ENCODE data around the gene UBXN4. TPM values are rescaled to one million over a fixed set of nuclear protein-coding genes. Genes with fewer than 3 reads are reported as not detected.

Gene UBXN4
- total and polyA plus RNA-seq, 10 donors: 36.6 to 101 (median 89.1) TPM

DNA sequence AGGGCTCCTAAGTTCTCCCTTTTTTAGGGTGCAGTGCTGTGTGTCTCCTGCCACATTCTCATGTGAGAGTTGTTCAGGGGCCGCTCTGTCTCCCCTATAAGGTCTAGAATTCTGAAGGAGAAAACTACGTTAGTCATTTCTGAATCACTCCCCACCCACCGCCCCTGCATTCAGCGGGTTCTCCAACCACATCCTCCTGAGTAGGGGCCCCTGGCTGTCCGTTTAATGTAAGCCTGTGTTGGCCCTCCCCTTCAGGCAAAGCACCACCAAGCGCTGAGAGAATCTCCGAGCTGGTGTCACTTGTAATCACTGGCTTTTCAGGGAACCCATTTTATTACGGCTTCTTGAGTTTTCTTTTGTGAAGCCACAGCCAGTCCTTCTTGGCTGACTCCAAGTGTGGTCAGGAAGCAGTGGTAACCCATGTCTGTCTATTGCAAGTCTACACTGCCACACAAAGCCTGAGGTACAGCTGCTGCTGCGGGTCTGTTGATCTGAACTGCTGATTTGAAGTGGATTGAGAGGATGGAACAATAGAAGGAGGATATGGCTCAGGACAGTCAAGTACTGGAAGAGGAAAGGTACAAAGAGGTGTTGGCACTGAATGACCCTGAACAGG lies 78.5 kb downstream of the UBXN4 start:
- H3K36me3 ChIP-seq: no peaks in the 10 kb centered on the region
- 9 to 21% (median 20%) methylated on average over 9 of the region's 9 CpGs for WGBS, 5 donors
- no peak overlapping the region for H3K27ac ChIP-seq
- H3K9me3 ChIP-seq: peaks cover 3 to 16% (median 13%) of the 10 kb centered on the region in 8 donors
- DNase-seq: no peak
- no peak overlapping the region for H3K4me3 ChIP-seq
- peaks cover 0 to 11% (median 0%) of the 10 kb centered on the region in 6 donors for H3K4me1 ChIP-seq
- peaks cover 0 to 3% (median 0%) of the 10 kb centered on the region in 7 donors for H3K27me3 ChIP-seq (replicated peaks in 1 of 7)
- TF ChIP-seq, protein P1, sequence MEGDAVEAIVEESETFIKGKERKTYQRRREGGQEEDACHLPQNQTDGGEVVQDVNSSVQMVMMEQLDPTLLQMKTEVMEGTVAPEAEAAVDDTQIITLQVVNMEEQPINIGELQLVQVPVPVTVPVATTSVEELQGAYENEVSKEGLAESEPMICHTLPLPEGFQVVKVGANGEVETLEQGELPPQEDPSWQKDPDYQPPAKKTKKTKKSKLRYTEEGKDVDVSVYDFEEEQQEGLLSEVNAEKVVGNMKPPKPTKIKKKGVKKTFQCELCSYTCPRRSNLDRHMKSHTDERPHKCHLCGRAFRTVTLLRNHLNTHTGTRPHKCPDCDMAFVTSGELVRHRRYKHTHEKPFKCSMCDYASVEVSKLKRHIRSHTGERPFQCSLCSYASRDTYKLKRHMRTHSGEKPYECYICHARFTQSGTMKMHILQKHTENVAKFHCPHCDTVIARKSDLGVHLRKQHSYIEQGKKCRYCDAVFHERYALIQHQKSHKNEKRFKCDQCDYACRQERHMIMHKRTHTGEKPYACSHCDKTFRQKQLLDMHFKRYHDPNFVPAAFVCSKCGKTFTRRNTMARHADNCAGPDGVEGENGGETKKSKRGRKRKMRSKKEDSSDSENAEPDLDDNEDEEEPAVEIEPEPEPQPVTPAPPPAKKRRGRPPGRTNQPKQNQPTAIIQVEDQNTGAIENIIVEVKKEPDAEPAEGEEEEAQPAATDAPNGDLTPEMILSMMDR (IDR thresholded peaks at IDR 0.05 in 8 of 11, conservative IDR thresholded peaks at IDR 0.05 in 3 of 11): no peak
- TF ChIP-seq POLR2AphosphoS5 (IDR thresholded peaks at IDR 0.05) (no peak), POLR2A (IDR thresholded peaks at IDR 0.05) (no peak)
- intact Hi-C loops (cut with DNase I; ENCODE audit: low total_unique reads): no loop called here

GRCh38 chr2:135821190-135821589 lies 79.5 kb downstream of the UBXN4 start:
- Histone ChIP-seq H3K27ac (no peak overlapping the region), H3K36me3 (no peaks in the 10 kb centered on the region), H3K9me3 (peaks cover 3 to 16% (median 13%) of the 10 kb centered on the region in 8 donors), H3K4me3 (no peak overlapping the region), H3K27me3 (replicated peaks in 1 of 7) (peaks cover 0 to 8% (median 0%) of the 10 kb centered on the region in 7 donors), H3K4me1 (peaks cover 0 to 11% (median 0%) of the 10 kb centered on the region in 6 donors)
- TF ChIP-seq POLR2AphosphoS5 (IDR thresholded peaks at IDR 0.05): no peak
- TF ChIP-seq, protein P1 (IDR thresholded peaks at IDR 0.05 in 8 of 11, conservative IDR thresholded peaks at IDR 0.05 in 3 of 11): no peak
- no peak for TF ChIP-seq POLR2A (IDR thresholded peaks at IDR 0.05)
- intact Hi-C loops (cut with DNase I; ENCODE audit: low total_unique reads): no loop called here
- no peak for DNase-seq
- 90 to 96% (median 92%) methylated on average over 2 of the region's 2 CpGs for WGBS, 5 donors

DNA sequence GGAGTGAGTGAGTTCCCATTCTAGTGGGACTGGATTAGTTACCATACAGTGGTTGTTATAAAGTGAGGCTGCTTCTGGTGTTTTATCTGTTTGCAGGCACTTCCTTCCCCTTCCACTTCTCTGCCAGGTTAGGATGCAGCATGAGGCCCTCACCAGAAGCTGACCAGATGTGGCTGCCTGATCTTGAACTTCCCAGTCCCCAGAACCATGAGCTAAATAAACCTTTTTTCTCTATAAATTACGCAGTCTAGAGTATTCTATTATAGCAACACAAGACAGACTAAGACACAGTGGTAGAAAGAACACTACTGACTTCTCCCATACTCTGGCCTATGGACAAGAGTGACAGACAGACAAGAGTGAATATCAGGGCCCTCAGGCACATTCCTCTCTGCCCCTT lies 81.2 kb downstream of the UBXN4 start:
- no peak for TF ChIP-seq POLR2AphosphoS5 (IDR thresholded peaks at IDR 0.05)
- TF ChIP-seq, protein P1 (IDR thresholded peaks at IDR 0.05 in 8 of 11, conservative IDR thresholded peaks at IDR 0.05 in 3 of 11): no peak
- TF ChIP-seq POLR2A (IDR thresholded peaks at IDR 0.05): no peak
- intact Hi-C loops (cut with DNase I; ENCODE audit: low total_unique reads): no loop called here
- Histone ChIP-seq H3K27ac (no peak overlapping the region), H3K4me1 (peaks cover 0 to 11% (median 0%) of the 10 kb centered on the region in 6 donors), H3K9me3 (peaks cover 3 to 16% (median 13%) of the 10 kb centered on the region in 8 donors), H3K4me3 (no peak overlapping the region), H3K27me3 (replicated peaks in 1 of 7) (peaks cover 0 to 8% (median 0%) of the 10 kb centered on the region in 7 donors), H3K36me3 (no peaks in the 10 kb centered on the region)
- 85 to 96% (median 96%) methylated on average over 1 of the region's 1 CpG for WGBS, 5 donors
- DNase-seq: no peak

GRCh38 chr2:135825131-135825530 lies 83.5 kb downstream of the UBXN4 start:
- no peak overlapping the region for H3K4me3 ChIP-seq
- H3K27ac ChIP-seq: no peak overlapping the region
- intact Hi-C loops (cut with DNase I; ENCODE audit: low total_unique reads): no loop called here
- no peaks in the 10 kb centered on the region for H3K36me3 ChIP-seq
- no peak for DNase-seq
- H3K27me3 ChIP-seq (replicated peaks in 1 of 7): peaks cover 0 to 5% (median 0%) of the 10 kb centered on the region in 7 donors
- TF ChIP-seq POLR2A (IDR thresholded peaks at IDR 0.05): no peak
- TF ChIP-seq, protein P1 (IDR thresholded peaks at IDR 0.05 in 8 of 11, conservative IDR thresholded peaks at IDR 0.05 in 3 of 11): no peak
- TF ChIP-seq POLR2AphosphoS5 (IDR thresholded peaks at IDR 0.05): no peak
- WGBS, 5 donors: 85 to 90% (median 87%) methylated on average over 9 of the region's 9 CpGs
- peaks cover 0 to 5% (median 0%) of the 10 kb centered on the region in 6 donors for H3K4me1 ChIP-seq
- peaks cover 3 to 16% (median 13%) of the 10 kb centered on the region in 8 donors for H3K9me3 ChIP-seq

Data from spleen (tissue), 11 donors.